HG02981 (cell line): ENCODE measurements around the gene OAT.
"Not testable (repeated sequence)": the region's sequence is repeated elsewhere in the genome, so short reads cannot be mapped to it uniquely, and the experiment has no call there.

Experiments
- ATAC-seq: cut with Tn5 transposase; IDR thresholded peaks from one replicate; pipeline ENCODE4 v1.9.1; 2021; ENCODE audit warnings: mild to moderate bottlenecking, moderate library complexity; ENCODE audit not compliant: unreplicated experiment

The OAT gene

GRCh38 chr10:124379609-124380193, 39.0 kb downstream of the OAT start:
- ATAC-seq, result no peak

- no peak for ATAC-seq
These were observed 39.7 kb downstream of the OAT start for GRCh38 chr10:124378881-124379471.

GRCh38 chr10:124378271-124378670, 40.5 kb downstream of the OAT start:
- ATAC-seq, result no peak

- no peak for ATAC-seq
These were observed 41.6 kb downstream of the OAT start for GRCh38 chr10:124377101-124377500.

- ATAC-seq, result no peak
These were observed 42.3 kb downstream of the OAT start for GRCh38 chr10:124376411-124376810.

GRCh38 chr10:124375691-124376090, 43.0 kb downstream of the OAT start:
- no peak for ATAC-seq

- ATAC-seq, result no peak
These were observed 43.4 kb downstream of the OAT start for GRCh38 chr10:124375353-124375614.

GRCh38 chr10:124374535-124375352, 44.0 kb downstream of the OAT start:
- no peak for ATAC-seq

- ATAC-seq, result no peak
These were observed 45.8 kb downstream of the OAT start for GRCh38 chr10:124372899-124373298.

- ATAC-seq, result no peak
These were observed 48.3 kb downstream of the OAT start for GRCh38 chr10:124370426-124370825.

GRCh38 chr10:124369986-124370385, 48.7 kb downstream of the OAT start:
- ATAC-seq, result no peak

- ATAC-seq, result not testable (repeated sequence)
These were observed 49.2 kb downstream of the OAT start for GRCh38 chr10:124369533-124369932.

- ATAC-seq, result no peak
These were observed 49.7 kb downstream of the OAT start for GRCh38 chr10:124369066-124369465.

- no peak for ATAC-seq
These were observed 50.8 kb downstream of the OAT start for GRCh38 chr10:124367936-124368335.

GRCh38 chr10:124367414-124367813, 51.3 kb downstream of the OAT start:
- no peak for ATAC-seq

- ATAC-seq, result no peak
These were observed 51.9 kb downstream of the OAT start for GRCh38 chr10:124366825-124367224.

- ATAC-seq, result no peak
These were observed 52.4 kb downstream of the OAT start for GRCh38 chr10:124366343-124366742.

GRCh38 chr10:124364674-124365073, 54.0 kb downstream of the OAT start:
- no peak for ATAC-seq

- no peak for ATAC-seq
These were observed 56.2 kb downstream of the OAT start for GRCh38 chr10:124362568-124362967.

- ATAC-seq, result no peak
These were observed 59.3 kb downstream of the OAT start for GRCh38 chr10:124359336-124359832.

- ATAC-seq, result no peak
These were observed 61.2 kb downstream of the OAT start for GRCh38 chr10:124357561-124357885.
